ENCODE results near the gene FARP2.
"Not testable (repeated sequence)": the region's sequence is repeated elsewhere in the genome, so short reads cannot be mapped to it uniquely, and the experiment has no call there.

FARP2 gene

GRCh38 chr2:241399941-241400922, 44.1 kb downstream of the FARP2 start:
- no peak for DNase-seq (ENCODE audit: low read depth in 2 of 2)

- no peak for DNase-seq (ENCODE audit: low read depth in 2 of 2)
Observed at GRCh38 chr2:241408849-241409248, 52.8 kb downstream of the FARP2 start.

- DNase-seq (ENCODE audit: low read depth in 2 of 2): no peak
Observed at GRCh38 chr2:241410739-241411176, 54.7 kb downstream of the FARP2 start.

GRCh38 chr2:241412144-241412543, 56.1 kb downstream of the FARP2 start:
- DNase-seq (ENCODE audit: low read depth in 2 of 2): no peak

GRCh38 chr2:241413501-241413900, 57.4 kb downstream of the FARP2 start:
- DNase-seq (ENCODE audit: low read depth in 2 of 2): not testable (repeated sequence)

- no peak for DNase-seq (ENCODE audit: low read depth in 2 of 2)
Observed at GRCh38 chr2:241413929-241414580, 58.0 kb downstream of the FARP2 start.

GRCh38 chr2:241415196-241415595, 59.1 kb downstream of the FARP2 start:
- no peak for DNase-seq (ENCODE audit: low read depth in 2 of 2)

- DNase-seq (ENCODE audit: low read depth in 2 of 2): no peak
Observed at GRCh38 chr2:241417626-241418025, 61.5 kb downstream of the FARP2 start.

- no peak for DNase-seq (ENCODE audit: low read depth in 2 of 2)
Observed at GRCh38 chr2:241421330-241421729, 65.2 kb downstream of the FARP2 start.

GRCh38 chr2:241421942-241422341, 65.9 kb downstream of the FARP2 start:
- DNase-seq (ENCODE audit: low read depth in 2 of 2): not testable (repeated sequence)

GRCh38 chr2:241422350-241422749, 66.3 kb downstream of the FARP2 start:
- no peak for DNase-seq (ENCODE audit: low read depth in 2 of 2)

GRCh38 chr2:241423489-241423888, 67.4 kb downstream of the FARP2 start:
- DNase-seq (ENCODE audit: low read depth in 2 of 2): not testable (repeated sequence)

- no peak for DNase-seq (ENCODE audit: low read depth in 2 of 2)
Observed at GRCh38 chr2:241425368-241425767, 69.3 kb downstream of the FARP2 start.

GRCh38 chr2:241430178-241430577, 74.1 kb downstream of the FARP2 start:
- DNase-seq (ENCODE audit: low read depth in 2 of 2): no peak

- no peak for DNase-seq (ENCODE audit: low read depth in 2 of 2)
Observed at GRCh38 chr2:241432824-241433448, 76.9 kb downstream of the FARP2 start.

GRCh38 chr2:241437179-241437578, 81.1 kb downstream of the FARP2 start:
- no peak for DNase-seq (ENCODE audit: low read depth in 2 of 2)

- DNase-seq (ENCODE audit: low read depth in 2 of 2): no peak
Observed at GRCh38 chr2:241441492-241441891, 85.4 kb downstream of the FARP2 start.

- DNase-seq (ENCODE audit: low read depth in 2 of 2): peak; percentile 88 to 95
Observed at GRCh38 chr2:241443486-241444223, 87.6 kb downstream of the FARP2 start.

- no peak for DNase-seq (ENCODE audit: low read depth in 2 of 2)
Observed at GRCh38 chr2:241445426-241445825, 89.3 kb downstream of the FARP2 start.

GRCh38 chr2:241450092-241450491, 94.0 kb downstream of the FARP2 start:
- DNase-seq (ENCODE audit: low read depth in 2 of 2): not testable (repeated sequence)

- DNase-seq (ENCODE audit: low read depth in 2 of 2): no peak
Observed at GRCh38 chr2:241451840-241452506, 95.9 kb downstream of the FARP2 start.
